ENCODE data around the gene ONECUT2.

Gene ONECUT2

GRCh38 chr18:57523171-57523956, 88.2 kb downstream of the ONECUT2 start:
- DNase-seq (ENCODE audit: low read depth, low spot score) = no peak

DNA sequence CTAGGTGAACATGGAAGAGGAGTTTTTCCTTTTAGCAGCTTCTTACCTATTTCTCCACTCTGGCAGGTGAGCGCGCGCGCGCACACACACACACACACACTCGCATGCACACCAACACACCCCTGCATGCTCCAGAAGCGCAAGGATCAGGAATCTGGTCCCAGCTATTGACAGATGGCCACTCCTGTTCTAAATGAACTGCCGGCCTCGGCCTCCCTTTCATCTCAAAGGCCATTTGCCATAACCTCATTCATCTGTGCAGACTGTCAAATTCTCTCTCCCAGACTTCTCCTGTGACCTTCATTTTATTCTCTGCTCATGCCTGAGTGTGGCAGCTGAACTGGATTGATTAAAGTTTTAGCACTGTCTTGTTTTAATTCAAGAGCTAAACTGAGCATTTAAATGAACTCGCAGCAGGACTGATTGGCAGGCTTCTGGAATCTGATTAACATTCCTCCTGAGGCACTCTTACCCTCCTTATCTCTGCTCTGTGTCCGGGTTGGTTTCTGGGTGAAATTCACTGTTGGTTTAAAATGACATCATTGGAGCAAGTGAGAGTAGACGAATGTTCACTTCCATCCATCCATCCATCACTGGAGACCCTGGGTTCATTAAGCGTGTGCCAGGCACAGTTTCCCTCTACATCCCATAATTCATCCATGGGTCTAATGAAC, 92.5 kb downstream of the ONECUT2 start:
- DNase-seq (ENCODE audit: low read depth, low spot score) = no peak

DNA sequence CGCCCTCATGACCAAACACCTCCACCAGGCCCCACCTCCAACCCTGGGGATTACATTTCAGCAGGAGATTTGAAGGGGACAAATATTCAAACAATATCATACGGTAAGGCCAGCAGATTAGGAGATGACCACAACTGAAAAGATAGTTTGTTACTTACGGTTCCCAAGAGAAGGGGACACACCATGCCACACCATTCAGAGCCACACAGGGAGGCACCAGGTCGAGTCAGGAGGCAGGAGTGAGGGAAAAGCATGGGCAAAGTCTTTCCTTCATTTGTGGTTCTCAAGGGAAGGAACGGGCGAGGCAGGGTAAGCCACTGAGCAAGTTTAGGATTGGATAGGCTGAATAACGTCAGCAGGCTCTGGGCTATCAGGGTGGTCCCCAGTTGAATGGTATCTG, 94.0 kb downstream of the ONECUT2 start:
- DNase-seq (ENCODE audit: low read depth, low spot score) = no peak

DNA sequence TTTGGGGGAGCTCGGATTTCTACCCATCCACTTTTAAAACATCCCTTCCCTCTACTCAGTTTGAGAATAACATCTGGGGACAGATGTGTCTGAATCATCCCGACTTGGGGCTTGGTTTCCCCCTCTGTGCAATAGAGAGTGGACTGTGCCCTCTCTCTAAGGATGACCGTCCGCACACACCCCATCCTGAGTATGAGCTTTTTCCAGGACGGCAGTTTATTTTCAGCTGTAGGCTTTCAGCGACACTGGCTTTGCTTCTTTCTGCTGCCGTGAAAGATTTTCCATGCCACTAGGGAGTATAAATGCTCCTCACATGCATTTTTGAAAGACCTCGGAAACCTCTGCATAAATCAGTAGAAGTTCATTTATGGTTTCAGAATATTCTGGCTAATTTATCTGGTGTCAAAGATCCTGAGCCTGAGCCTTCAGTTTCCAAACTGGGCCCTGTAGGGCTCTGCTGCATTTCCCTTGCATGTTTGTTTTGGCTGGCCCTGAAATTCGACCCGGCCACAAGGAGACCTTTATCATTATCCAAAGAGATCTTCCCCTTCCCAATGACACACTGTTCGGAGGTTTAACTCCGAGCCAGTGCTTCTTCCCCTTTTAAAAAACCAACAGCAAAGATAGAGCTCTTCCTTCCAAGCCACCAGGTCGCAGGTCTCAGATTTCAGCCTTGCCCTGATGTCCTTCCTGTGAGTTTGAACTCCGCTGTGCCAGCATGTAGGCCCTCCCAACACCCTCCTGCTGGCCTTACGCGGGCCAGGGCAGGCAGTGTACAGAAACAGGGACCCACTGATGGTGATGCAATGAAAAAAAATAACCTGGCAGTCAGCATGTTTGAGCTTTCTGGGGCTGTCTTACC, 98.1 kb downstream of the ONECUT2 start:
- no peak for DNase-seq (ENCODE audit: low read depth, low spot score)

DNA sequence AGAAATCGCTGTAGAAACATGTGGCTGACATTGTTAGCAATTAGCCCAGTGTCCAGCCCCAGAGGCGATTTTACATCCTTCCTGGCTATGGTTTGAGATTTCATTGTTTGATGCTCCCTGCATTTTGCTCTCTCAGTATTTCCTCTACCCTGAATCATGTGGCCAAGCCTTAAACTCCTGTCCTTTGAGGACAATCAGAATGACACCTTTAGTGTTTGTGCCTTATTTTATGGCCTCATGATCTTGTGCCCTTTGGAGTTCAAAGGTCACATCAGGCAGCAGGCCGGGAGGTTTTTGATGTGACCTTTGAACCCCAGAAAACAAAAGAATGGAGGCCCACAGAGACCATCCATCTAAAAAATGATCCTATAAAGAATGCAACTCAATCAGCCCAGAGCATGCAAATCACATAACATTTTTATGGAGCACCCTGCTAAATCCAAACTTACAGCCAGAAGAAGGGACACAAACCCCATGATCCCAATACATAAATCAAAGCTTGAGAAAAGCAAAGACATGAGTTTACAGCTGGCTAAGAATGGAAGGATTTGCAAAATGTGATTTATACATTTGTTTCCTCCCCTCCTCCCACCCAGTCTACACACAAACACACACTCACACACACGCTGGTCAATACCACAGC, 98.8 kb downstream of the ONECUT2 start:
- no peak for DNase-seq (ENCODE audit: low read depth, low spot score)

GRCh38 chr18:57534511-57534909, 99.3 kb downstream of the ONECUT2 start:
- DNase-seq (ENCODE audit: low read depth, low spot score) = no peak

- DNase-seq (ENCODE audit: low read depth, low spot score) = no peak
Measured at GRCh38 chr18:57538614-57539013, 103.4 kb downstream of the ONECUT2 start.

- no peak for DNase-seq (ENCODE audit: low read depth, low spot score)
Measured at GRCh38 chr18:57539702-57540101, 104.5 kb downstream of the ONECUT2 start.

Data from smooth muscle cell of the brain vasculature (primary cell).